CD4-positive, alpha-beta T cell treated with Interleukin-15 for 4 hours (primary cell): Measurements from ENCODE around the gene SATB2.

Source experiments
- DNase-seq: peaks from one replicate; pipeline ENCODE4 v3.0.0-alpha.2; 2020; ENCODE audit warnings: low spot score

Gene SATB2

DNA sequence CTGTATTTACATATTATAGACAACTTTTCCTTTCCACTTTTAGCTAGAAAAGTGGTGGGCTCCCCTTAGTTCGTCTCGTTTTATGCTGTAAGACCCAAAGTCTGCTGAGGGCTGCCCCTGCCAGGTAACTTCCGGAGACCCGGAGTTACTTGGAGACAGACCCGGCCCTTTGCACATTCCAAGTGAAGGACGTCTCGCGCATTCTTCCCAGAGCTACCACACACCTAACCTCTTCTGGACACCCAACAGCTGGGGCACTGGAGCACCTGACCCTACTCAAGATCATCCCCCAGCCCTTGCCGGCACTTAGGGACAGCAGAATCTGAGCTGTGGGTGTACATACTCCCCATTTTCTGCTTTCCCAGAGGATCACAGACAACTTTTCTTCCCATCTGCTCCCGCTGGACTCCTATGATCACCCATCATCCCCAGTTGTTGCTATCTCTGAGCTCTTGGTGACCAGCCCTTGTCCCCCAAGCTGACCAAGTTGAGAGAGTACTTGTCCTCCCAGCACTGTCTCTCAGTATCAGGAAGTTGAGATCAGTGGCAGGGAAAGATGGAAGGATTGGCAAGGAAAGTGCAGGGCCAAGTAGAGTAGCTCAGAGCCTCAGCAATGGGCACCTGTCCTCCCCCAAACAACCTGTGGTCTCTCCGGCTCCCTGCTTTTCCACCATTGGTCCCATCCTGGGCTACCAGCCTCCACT lies 8.4 kb upstream of the SATB2 start:
- DNase-seq: no peak

DNA sequence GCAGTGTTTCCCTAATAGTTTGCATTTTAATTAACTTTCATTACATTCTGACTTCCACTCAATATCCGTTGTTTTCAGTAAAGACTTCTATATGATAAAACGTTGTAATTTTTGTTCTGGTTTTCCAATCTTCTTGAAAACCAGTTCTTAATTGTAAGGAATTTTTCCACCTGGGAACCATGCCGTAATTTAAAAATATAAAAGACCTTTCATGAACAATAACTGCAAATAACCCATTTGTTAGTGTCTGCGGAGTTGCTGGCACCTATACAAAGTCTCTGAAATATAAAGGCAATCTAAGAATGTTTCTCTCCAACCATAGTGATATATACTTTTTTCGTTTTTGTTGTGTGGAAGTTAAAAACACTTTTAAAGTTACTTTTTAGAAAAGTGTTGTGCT lies 7.7 kb upstream of the SATB2 start:
- DNase-seq: no peak

DNA sequence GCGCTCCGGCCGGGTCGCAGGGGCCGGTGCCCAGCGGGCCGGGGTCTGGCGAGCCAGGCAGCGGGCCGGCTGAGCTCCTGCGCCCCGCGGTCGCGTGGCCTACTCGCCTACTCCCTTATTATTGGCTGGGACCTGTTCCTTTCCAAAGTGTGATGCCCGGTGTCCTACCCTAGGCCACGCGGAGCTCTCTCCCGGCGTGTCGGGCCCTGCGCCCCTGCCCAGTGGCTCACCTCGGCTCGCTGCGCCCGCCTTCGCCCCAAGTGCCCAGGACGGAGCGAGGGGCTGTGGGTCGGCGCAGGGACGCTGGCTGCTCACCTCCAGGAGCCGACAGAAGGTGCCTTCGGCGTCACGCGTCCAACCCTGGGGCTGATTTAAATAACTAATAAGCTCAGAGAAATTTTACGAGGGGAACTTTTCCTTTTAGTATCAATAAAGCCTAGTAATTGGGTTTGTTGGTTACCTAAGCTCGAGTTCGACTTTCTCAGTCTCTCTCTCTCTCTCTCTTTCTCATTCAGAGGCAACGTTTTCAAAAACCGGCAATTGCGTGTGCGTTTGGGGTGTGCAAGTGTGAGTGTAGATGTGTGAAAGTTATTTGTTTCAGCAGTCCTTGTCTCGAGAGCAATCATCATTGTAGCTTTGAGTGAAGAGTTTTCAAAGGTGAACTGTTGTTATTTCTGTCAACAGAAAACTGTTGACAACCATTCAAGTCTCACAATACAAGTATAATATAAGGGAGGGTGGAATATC lies 7.0 kb upstream of the SATB2 start:
- no peak for DNase-seq

DNA sequence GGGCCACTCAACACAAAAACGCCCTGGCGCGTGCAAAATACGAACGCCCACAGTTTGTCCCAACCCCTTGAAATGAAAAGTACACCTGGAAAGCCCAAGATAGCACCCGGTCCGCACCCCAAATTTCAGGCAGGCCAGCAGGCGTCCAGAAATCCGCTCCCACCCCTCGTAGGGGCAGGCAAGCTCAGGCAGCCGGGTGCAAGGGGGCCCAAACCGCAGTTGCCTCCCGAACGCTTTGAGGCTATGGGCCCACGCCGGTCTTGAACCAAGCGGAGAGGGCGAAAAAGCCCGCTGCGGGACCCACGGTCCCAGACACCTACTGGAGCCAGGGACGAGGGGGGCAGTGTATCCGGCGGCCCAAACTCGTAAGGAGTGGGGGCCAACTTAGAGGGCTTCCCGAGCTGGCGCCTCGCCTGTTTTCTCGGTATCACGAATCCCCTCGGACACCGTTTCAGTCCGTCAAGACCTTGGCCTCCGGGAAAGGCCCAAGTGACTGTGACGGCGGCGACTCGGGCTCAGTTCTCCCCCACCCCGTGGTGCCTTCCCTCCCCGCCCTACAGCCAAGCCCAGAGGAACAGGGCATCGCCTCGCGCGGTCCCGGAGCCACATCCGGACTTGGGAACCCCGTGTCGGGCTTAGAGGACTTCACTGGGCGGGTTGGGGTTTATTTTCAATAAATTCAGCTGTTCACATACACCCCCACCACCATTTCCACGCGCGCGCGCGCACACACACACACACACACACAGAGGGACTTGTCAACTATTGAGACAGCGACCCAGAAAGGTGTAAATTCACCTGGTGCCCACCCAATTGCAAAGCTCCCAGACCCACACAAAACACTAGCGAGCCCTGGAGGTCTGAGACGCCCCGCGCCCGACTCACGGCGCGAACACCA lies 6.2 kb upstream of the SATB2 start:
- DNase-seq: no peak

DNA sequence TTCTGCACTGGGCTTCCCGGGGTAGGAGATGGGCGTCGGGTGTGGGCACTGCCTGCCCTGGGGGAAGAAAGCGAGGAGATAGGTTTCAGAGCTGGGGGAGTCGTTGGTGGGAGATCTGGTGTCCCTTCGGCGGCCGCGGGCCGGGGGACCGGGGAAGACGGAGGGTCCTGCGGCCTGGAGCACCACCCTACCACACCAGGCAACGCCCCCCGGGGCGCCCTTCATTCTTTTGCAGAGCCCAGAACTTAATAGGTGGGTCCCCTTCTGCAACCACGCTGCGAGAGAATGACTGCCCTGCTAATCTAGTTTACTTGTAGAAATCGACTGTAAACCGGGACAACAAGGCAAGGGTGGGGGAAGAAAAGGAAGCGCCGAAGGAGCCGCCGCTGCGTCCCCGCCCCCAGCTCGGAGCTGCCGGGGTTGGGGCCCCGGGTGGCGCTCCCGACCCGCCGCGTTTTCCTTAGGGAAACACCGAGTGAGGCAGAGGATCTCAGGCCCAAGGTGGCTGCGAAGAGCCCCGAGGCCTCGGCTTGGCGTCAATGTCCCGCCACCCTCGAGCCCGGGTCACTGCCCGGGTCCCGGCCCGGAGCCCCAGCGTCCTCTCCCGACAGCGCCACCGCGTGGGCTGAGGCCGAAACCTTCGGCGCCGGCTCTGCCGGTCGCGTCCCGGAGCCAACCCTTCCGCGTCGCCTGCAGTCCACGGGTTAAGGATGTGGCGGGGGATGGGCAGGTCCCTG lies 5.4 kb upstream of the SATB2 start:
- DNase-seq: peak; percentile 31

DNA sequence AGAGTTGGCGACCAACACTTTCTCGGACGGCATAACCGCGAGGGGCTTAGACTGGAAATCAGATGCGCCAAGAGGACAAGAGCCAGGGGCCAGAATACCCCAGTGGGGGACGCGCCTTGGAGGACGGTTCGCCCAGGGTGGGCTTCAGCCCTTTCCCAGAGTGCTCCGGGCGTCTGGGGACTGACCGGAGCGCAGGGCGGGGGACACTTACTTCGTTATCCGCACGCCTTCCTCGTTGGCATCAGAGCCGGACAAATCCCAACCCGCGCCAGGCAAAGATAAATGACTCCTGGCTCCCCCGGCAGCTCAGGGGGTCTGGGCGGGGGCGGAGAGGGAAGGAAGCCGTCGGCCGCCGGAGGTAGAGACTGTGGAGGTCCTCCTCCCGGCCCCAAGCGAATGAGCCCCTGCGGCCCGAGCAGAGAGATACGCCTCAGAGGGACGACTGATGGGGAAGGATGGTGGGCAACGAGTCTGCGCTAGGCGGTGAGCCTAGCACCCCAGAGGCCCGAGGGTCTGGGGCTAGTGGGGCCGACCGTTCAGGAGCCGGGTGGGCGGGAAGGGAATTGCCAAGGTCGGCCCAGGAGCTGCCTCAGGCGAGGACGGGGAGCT lies 4.7 kb upstream of the SATB2 start:
- DNase-seq: no peak

DNA sequence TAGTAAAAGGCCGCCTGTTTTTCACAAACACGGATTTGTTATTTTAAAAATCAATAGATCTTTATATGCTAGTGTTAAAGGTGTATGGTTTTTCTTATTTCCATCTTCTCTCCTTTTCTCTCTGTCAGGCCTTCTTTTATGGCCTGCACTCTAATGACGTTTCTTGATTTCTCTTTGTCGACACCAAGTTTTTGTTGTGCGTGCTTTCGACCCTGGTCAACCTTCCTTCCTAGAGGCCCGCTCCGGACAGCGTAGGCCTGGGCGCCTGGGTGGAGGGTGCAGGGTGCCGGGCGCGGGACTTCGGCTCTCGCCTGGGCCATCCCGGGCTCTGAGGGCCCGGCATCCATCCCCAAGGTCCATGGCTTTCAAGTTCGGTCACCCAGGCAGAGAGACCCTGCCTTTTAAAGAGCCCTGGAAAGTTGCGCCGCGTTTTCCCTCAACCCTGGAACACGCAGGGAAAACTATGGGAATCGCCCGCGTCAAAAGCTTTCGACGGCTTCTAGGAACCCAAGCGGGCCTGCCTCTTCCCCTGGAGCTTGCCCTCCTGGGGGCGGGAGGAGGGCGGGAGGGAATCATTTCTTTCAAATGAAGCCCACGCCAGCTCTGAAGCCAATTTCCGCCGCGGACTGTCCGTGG lies 4.1 kb upstream of the SATB2 start:
- no peak for DNase-seq

DNA sequence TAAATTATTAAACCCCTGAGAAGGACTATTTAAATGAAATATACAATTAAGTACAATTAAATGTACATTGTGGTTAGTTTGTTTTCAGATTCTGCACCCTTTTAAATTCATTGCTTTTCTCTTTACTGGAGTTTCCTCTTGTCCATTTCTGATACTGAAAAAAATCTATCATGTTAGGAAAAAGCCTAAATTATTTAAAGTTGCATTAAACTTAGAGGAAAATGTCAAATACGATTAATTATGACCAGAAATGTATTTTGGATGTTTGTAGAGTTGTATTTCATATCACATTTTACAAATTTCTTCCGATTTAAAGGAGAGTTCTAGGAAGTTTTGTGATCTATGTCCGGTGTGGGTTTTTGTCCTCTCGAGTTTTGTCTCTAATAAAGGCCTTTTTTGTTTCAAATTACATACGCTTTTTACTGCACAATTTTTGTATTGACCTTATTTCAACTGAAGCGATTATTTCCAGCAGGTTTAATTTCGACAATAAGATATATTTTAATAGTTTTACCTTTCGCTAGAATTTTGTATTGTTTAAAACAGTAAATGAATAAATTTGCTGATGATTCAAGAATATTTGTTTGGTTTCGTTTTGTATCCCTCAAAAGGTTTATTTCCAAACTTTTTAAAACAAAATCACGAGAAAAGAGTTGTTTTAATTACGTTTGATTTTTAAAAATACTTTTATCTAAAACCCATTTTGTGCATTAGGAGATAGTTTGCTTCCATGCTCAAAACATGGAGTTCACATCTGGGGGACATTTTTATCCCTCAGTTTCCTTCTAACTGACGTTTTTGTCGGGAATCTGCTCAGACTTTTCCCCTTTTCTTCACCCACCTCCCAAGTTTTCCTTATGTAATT lies 3.3 kb upstream of the SATB2 start:
- no peak for DNase-seq

DNA sequence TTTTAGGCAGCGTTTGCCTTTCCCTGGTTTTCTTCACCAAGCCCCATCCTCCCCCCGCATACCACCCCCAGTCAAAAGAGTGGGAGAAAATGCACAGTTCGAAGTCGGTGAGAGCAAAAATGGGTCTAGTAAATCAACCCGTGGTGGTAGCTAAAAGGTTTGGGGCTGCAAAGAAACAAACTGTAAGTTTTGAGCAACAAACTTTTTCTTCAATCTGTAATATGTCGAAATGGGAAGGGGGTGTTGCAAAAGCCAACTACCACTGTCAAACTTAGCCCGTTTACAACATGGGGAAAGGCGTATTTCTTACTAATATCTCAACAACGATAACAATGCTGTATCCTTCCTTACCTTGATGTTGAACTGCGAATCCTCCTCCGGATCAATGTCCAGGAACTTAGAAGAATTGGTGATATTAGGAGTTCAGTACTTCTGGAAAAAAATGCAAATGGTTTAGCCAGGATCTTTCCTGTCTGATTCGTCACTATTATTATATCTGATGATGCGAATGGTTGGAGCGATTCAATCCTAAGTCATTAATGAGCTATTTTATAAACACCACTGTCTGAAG lies 2.4 kb upstream of the SATB2 start:
- DNase-seq: no peak

DNA sequence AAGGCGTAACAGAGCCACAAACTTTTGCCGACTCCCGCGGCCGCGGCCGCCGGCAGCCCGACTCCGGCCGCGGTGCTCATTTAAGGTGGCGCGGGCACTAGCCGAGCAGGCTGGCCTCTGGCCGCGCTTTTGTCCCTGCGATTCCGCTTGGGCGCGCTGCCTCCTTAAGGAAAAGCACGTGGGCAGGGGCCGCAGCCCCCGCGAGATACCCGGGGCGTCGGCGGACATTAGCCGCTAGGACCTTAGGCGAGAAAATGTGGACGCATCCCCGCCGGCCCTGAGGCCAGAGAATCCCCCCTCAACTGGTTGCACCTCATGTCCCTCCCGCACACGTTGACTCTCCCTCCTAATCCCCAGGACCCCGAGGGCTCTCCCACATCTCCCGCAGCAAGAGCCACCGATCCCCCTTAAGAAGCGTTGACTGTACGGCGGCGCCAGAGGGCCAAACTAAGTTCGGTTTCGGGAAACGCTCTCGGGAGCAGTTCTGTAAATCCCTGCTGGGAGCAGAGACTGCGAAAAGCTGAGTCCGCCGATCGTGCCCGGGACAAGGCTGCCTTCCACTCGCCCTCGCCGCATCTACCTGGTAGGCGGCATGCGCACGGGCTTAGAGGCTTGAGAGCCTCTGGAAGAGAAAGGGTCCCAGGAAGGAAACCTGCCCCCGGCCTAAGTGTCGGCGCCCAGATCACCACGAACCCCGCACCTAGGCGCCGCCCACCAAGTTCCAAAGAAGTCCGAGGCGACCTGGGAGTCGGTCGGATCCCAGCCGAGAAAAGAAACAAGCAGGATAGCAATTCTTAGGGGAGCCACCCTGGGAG lies 1.8 kb upstream of the SATB2 start:
- DNase-seq: peak; percentile 77

DNA sequence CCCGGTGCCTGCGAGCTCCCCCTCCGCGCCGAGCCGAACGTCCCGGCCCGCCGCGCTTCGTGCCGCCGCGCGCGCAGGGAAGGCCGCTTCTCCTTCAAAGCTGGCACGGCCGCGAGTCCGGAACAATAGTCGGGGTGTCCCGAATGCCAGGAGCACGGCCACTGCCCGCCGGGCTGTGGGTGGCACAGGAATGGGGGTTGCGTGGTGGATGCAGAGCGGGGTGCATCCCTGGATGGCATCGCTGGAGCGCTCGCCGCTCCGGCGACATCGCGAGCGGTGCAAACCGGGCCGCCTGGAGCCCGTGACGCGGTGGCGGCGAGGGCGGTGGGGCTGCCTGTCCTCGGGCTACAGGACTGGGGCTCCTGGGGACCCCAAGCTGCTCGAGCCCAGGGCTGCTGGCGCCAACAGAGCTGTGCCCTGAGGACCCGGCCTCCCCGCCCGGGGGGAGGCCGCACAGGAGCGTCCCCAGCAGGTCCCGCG lies 1.1 kb upstream of the SATB2 start:
- DNase-seq: no peak

DNA sequence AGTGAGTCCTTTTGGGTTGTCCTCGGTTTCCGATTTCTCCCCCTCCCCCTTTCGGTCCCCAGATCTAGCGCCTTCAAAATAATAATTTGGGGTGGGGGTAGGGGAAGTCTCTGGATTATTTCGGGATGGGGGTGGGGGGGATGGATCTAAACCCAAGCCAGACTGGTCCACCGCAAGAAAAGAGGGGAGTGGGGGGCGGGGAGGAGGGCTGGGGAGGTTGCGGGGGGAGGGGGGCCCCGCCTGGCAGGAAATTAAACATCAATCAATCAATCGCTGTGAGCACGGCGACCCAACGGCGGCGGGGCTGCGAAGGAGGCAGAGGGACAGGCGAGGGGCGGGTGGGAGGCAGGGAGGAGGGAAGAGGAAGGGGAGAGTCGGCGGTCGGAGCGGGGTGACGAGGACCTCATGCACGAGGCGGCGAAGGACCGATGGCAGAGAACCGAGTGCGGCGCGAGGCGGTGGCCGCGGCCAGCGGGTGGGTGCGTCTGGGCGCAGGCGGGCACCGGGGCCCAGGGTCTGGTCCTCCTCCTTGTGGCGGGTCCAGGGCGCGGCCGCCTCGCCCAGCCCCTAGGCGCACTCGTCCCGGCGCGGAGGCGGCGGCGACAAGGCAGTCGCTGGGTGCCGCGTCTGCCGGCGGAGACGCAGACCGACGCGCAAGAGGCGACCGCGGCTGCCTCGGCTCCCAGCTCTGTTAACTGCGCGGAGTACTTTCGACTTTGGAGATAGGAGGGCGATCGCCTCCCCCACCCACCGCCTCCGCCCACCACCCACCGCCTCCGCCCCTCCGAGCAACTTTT lies 468 bp upstream of the SATB2 start:
- DNase-seq: no peak

DNA sequence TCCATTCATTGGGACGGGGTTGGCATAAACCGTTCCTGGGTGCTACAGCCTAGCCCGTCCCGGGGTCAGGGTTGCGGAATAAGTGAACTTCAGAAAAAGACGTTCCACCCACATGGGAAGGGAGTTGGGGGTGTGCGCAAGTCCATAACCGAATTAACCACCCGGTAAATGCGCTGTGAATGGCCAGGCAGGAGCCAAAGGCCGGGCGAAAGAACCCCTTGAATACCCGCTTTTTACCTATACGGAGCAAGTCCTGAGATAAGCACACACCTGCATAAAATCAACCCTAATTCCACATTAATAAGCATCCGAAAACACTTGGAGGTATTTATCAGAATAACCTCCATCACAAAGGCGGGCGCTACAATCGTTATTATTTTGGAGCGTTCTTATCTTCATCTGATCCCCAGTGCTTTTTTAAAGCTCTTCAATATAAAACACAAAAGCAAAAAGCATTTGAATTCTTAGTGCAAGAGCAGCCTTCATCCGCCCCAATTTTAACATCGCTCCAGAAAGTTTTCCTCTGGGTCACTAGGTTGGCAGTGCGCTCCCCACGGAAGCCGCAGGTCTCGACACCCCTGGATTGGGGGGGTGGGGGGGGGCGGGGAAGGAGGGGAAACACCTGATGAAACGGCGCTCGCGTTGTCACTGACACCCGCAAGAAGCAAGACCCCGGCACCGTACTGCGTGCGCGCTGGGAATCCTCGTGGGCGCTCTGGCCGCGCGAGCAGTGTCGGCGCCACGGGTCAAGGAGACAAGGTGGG lies 1.2 kb downstream of the SATB2 start:
- no peak for DNase-seq

DNA sequence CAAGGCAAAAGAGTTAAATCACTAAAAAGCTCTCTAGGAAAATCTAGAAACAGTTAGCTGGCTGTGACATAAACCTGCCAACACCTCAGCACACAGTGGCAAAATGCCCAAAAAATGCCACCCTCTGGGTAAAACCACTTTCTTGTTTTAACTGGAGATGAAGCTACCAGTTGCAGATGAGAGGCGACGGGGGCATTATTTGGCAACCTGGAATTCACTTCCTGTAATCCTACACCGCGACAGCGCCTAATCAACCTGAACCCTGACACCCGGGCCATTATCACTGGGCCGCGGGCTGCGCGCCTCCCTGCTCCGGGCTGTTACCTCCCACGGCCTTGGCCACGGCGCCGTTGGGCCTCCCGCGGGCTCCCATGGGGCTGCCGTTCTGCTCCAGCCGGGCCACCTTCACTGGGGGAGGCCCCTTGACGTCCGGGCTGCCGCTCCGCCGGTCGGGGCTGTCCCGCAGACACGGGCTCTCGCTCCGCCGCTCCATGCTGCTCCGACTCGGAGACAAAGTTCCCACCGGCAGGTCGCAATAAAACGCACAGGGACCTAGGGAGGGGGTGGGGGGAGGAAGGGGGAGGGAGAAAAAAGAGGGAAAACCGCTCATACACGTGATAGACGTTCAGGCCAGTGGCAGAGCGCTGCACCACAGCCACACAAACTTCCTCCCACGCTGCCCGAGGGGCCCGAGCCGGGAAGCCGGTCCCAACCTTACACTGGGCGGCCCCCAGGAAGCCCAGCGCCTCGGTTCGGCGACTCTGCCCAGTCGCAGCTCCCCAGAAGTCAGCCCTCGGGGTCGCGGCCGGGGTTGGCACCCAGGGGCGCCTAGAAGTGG lies 2.0 kb downstream of the SATB2 start:
- no peak for DNase-seq

DNA sequence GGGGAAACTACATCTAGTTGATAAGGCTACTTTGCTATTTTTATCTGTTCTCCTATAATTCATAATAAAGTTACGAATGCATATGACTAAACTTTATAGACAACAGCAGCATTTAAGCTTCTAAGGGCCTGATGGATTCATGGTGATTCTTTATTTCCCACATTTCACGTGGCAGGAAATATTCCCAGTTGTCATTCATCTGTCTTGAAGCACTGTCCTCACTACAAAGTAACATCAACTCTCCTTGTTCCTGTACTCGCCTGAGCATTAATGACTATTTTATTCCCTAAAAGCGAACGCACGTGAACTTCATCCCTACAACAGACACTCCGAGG lies 2.6 kb downstream of the SATB2 start:
- no peak for DNase-seq

DNA sequence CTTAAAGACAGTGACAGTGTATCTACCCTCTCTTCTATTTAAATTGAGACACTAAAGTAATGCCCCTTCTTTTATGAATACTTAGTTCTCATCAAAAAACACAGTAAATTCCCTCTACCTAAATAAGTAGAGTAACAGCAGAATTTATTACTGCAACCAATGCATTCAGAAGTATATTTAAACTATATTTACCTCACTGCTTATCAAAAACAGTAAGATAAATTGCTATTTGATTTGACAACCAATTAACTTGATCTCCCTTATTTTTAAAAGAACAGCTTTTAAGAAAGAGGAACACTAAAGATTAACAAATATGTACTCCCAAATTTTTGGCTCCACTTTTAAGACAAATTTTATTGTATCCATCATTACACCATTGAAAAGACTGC lies 4.8 kb downstream of the SATB2 start:
- no peak for DNase-seq
